ENCODE measurements around the gene MED9. TPM values are rescaled to one million over a fixed set of nuclear protein-coding genes. Genes with fewer than 3 reads are reported as not detected.

The MED9 gene
- total and polyA plus RNA-seq, 8 donors, result 4.6 to 12.2 (median 7.1) TPM

DNA sequence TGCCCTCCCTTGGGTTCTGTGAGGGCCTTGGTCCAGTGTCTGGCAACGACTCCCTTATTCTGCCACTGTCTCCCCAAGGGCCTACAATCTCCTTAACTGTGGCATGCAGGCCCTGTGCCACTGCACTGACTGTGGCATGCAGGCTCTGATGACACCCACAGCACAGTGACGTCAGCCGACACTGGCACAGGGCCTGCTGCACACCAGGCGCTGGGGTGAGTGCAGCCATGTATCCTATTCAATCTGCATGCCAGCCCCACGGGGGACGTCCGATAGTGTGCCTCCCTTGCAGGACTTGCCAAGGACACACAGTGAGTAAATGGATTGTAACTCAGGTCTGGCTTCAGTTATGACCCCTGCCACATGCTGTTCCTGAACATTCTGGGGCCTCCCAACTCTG is 59.2 kb downstream of the MED9 start:
- Histone ChIP-seq H3K4me1 (peaks cover 36 to 43% (median 38%) of the 10 kb centered on the region in 3 donors), H3K4me3 (no peak overlapping the region), H3K27me3 (no peaks in the 10 kb centered on the region), H3K27ac (peak overlapping the region; percentile 19 to 52 (median 40)), H3K36me3 (no peaks in the 10 kb centered on the region), H3K9me3 (no peaks in the 10 kb centered on the region)
- 16 to 19% methylated on average over 7 of the region's 7 CpGs for WGBS, 2 donors
- TF ChIP-seq, protein P1, sequence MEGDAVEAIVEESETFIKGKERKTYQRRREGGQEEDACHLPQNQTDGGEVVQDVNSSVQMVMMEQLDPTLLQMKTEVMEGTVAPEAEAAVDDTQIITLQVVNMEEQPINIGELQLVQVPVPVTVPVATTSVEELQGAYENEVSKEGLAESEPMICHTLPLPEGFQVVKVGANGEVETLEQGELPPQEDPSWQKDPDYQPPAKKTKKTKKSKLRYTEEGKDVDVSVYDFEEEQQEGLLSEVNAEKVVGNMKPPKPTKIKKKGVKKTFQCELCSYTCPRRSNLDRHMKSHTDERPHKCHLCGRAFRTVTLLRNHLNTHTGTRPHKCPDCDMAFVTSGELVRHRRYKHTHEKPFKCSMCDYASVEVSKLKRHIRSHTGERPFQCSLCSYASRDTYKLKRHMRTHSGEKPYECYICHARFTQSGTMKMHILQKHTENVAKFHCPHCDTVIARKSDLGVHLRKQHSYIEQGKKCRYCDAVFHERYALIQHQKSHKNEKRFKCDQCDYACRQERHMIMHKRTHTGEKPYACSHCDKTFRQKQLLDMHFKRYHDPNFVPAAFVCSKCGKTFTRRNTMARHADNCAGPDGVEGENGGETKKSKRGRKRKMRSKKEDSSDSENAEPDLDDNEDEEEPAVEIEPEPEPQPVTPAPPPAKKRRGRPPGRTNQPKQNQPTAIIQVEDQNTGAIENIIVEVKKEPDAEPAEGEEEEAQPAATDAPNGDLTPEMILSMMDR (IDR thresholded peaks at IDR 0.05), result no peak
- peak; percentile 65 to 77 (median 74) for ATAC-seq
- peak; percentile 76 to 91 (median 86) for DNase-seq
- no peak for FAIRE-seq
- intact Hi-C loops (cut with DNase I), result no loop called here

DNA sequence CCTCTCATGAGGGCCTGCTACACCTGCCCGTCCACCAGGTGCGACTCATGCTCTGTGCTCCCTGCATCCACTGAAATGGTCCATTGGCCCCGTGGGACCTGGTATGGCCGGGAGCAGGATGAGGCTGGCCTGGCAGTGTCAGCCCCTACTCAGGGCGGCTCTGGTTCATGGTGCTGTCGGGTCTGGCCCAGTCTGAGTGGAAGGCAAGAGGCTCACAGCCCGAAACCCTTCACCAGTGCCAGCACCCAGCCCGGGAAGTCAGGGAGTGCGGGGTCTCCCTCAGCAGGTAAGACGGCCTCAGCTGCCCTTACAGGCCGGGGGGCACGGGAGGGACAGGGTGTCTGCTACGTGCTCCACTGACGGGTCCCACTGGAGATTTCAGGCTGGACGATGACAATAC is 59.9 kb downstream of the MED9 start:
- intact Hi-C loops (cut with DNase I), result no loop called here
- H3K4me1 ChIP-seq, result peaks cover 36 to 43% (median 38%) of the 10 kb centered on the region in 3 donors

DNA sequence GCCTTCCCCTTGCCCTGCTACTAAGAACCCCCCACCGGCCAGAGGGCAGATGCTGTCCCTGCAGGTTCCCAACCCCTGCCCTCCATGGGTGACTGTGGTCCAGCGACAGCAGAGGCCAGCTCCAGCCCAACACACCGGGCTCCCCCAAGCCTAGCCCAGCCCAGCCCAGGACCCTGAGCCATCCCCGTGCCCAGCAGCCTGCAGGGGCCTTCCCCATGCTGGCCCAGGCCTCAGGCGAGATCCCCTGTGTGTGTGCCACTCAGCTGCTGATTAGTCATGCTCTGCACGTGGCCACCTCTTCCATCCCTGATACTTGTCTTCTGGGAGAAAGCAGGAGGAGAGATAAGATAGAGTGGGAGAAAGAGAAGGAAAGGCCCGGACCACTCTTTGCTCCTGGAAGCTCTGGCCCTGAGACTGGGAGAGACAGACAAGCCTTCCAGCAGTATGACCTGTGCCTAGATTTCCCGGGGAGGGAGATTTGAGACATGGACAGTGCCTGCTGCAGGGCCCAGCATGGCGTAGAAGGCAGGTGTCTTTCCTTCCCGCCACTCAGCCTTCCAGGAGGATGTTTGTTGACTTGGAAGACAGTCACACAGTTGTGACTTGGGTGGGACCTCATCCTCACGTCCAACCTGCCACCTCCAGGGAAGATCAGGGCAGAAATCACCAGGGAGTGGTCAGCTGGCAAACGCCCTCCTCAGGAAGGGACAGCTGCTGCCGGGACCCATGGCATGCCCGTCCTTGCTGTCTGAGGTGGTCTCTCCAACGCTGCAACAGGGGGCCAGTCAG is 60.7 kb downstream of the MED9 start:
- intact Hi-C loops (cut with DNase I), result no loop called here
- no peaks in the 10 kb centered on the region for H3K9me3 ChIP-seq
- WGBS, 2 donors, result 69 to 73% methylated on average over 15 of the region's 15 CpGs
- H3K4me1 ChIP-seq, result peaks cover 36 to 43% (median 38%) of the 10 kb centered on the region in 3 donors
- no peaks in the 10 kb centered on the region for H3K27me3 ChIP-seq
- FAIRE-seq, result no peak
- no peak overlapping the region for H3K4me3 ChIP-seq
- no peaks in the 10 kb centered on the region for H3K36me3 ChIP-seq
- DNase-seq, result peak in 1 of 6 donors; percentile 81
- TF ChIP-seq, protein P1 (IDR thresholded peaks at IDR 0.05), result no peak
- ATAC-seq, result peak in 2 of 4 donors; percentile 1 to 16
- H3K27ac ChIP-seq, result peak overlapping the region in 3 of 4 donors; percentile 61 to 77 (median 66)

More for the DNA sequence above, 59.9 kb downstream of the MED9 start:
- no peak overlapping the region for H3K4me3 ChIP-seq
- TF ChIP-seq, protein P1 (IDR thresholded peaks at IDR 0.05), result no peak
- no peak for FAIRE-seq
- ATAC-seq, result no peak
- peak in 1 of 6 donors; percentile 77 for DNase-seq
- 94% methylated on average over 15 of the region's 15 CpGs for WGBS, 2 donors
- peak overlapping the region in 2 of 4 donors; percentile 52 for H3K27ac ChIP-seq
- H3K9me3 ChIP-seq, result no peaks in the 10 kb centered on the region
- H3K36me3 ChIP-seq, result no peaks in the 10 kb centered on the region
- no peaks in the 10 kb centered on the region for H3K27me3 ChIP-seq

DNA sequence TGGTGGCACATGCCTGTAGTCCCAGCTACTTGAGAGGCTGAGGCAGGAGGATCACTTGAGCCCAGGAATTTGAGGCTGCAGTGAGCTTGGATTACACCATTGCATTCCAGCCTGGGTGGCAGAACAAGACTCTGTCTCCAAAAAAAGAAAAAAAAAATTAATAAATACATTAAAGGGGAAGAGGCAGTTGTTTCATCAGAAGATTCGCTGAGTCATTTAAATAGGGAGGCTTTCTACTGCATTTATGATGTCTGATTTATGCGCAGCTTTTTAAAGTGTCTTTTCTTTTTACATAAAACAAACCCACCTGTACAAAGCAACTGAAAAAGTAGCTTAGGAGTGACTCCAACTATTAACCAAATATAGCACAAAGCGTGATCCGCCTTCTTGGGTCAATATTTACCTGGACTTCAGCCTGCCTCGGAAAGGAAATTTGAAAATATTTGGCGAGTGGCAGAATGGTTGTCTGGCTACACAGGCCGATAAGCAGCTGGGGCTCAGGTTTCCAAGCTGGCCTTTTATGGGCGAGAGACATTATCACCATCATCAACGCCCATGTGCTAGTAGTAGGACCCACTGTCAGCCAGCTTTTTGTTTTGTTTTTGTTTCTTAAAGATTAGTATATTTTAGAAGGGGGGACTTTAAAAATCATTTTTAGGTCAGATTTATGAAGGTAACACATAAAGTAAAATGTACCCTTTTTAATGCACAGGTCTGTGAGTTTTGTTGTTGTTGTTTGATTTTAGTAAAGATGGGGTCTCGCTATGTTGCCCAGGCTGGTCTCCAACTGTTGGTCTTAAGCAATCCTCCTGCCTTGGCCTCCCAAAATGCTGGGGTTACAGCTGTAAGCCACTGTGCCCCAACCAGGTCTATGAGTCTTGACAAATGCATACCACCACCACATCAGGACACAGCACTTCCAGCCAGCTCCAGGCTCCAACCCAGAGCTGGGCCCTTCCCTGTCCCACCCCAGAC is 61.9 kb downstream of the MED9 start:
- TF ChIP-seq, protein P1 (IDR thresholded peaks at IDR 0.05), result no peak
- H3K4me3 ChIP-seq, result no peak overlapping the region
- no peaks in the 10 kb centered on the region for H3K36me3 ChIP-seq
- ATAC-seq (peak; percentile 79 to 85 (median 83)), DNase-seq (peak in 4 of 6 donors; percentile 43 to 87 (median 80)), FAIRE-seq (peak; percentile 78)
- intact Hi-C loops (cut with DNase I), result no loop called here
- H3K27me3 ChIP-seq, result no peaks in the 10 kb centered on the region
- H3K4me1 ChIP-seq, result peaks cover 36 to 39% (median 38%) of the 10 kb centered on the region in 3 donors
- H3K9me3 ChIP-seq, result no peaks in the 10 kb centered on the region
- H3K27ac ChIP-seq, result peak overlapping the region; percentile 18 to 77 (median 64)
- WGBS, 2 donors, result 15 to 17% methylated on average over 10 of the region's 10 CpGs
